Stimulated activated CD4-positive, alpha-beta T cell treated with anti-CD3 and anti-CD28 coated beads, Interleukin-2, amount 100 ng/mL, for 4 hours (primary cell): ENCODE measurements around the gene MRPL20.
"Not testable (repeated sequence)": the region's sequence is repeated elsewhere in the genome, so short reads cannot be mapped to it uniquely, and the experiment has no call there.

Experiments
- DNase-seq: peaks from one replicate; pipeline ENCODE4 v3.0.0-alpha.2; 2020; ENCODE audit warnings: low read depth

MRPL20 gene

GRCh38 chr1:1385339-1385738 is 21.8 kb downstream of the MRPL20 start:
- not testable (repeated sequence) for DNase-seq

DNA sequence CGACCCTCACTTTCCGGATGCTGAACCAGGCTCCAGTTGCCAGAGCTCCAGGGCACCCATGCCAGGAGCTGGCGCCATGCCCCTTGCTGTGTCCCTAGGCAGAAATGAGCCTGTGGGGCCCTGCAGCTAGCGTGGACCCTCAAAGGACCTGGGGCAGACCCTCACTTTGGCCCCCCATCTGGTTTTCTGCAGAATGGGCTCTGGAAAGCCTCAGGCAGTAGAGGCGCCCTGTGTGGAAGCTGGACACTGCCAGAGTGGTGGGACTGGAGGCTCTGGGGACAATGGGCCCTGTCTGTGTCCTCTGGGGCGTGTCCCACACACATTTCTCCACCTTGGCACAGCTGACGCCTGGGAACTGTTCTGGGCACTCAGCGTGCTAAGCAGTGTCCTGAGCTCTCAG is 25.8 kb downstream of the MRPL20 start:
- no peak for DNase-seq

GRCh38 chr1:1380860-1381259 is 26.2 kb downstream of the MRPL20 start:
- no peak for DNase-seq

DNA sequence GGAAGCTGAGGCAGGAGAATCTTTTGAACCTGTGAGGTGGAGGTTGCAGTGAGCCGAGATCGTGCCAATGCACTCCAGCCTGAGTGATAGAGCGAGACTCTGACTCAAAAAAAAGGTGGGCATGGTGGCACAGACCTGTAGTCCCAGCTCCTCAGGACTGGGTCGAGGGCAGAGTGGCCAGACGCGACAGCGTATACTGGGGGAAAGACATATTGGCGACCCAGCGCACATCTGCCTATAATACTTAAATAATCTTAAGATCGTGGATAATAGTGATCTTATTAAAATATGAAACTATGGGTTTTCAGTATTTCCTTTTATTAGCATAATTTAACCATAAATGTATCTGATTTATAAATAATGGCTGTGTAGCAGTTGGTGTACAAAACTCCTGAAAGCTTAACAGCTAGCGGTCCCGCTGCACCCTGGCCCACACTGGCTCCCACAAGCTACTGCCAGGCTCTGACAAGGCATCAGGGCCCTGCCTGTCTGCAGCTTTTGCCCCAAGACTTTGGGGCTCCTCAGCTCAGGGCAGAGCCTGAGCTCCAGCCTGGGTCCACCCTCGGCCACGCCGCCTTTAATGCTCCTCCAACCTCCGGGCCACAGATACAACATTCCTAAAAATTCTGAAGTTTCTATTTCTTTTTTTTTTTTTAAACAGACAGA is 29.4 kb downstream of the MRPL20 start:
- DNase-seq, result no peak

GRCh38 chr1:1376551-1377226 is 30.4 kb downstream of the MRPL20 start:
- DNase-seq, result no peak

DNA sequence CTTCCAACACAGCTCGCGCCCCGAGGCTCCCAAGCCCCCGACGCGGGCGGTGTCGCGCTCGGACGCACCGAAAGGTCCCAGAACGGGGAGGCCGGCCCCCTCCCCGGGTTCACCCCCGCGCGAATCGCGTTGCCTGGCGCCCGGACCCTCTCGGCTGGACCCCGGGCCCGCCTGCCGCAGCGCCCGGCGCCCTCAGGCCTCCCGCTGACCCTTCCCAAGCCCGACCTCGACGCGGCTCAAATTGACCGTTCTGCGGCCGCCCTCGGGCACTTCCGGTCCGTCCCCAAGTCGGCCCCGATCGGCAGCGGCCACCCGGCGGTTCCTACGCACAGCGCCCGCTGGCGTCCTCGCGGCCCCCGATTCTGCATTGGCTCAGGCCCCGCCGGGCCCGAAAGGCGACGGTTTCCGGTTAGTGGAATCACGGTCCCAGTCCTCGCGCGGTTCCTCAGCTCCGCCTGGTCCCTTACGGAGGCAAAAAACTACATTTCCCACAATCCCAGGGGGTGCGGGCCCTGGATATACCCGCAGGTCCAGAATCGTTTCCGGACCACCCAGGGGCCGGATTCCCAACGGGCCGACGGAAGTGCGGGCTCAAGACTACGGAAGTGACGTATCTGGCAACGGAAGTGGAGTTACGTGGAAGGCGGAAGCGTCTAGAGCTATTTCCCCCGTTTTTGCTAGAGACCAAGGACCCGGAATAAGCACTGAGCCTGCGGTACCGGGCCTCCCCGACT is 32.0 kb downstream of the MRPL20 start, which contains the start of gene AURKAIP1:
AURKAIP1 (minus strand) TSS at position 279 of the 734 bp plus-strand sequence. CDS start 451 bp downstream, outside the sequence.
- DNase-seq, result peak; percentile 91

GRCh38 chr1:1374589-1374928 is 32.5 kb downstream of the MRPL20 start:
- DNase-seq, result no peak

- DNase-seq, result no peak
Measured at GRCh38 chr1:1373815-1374588, 33.1 kb downstream of the MRPL20 start.

DNA sequence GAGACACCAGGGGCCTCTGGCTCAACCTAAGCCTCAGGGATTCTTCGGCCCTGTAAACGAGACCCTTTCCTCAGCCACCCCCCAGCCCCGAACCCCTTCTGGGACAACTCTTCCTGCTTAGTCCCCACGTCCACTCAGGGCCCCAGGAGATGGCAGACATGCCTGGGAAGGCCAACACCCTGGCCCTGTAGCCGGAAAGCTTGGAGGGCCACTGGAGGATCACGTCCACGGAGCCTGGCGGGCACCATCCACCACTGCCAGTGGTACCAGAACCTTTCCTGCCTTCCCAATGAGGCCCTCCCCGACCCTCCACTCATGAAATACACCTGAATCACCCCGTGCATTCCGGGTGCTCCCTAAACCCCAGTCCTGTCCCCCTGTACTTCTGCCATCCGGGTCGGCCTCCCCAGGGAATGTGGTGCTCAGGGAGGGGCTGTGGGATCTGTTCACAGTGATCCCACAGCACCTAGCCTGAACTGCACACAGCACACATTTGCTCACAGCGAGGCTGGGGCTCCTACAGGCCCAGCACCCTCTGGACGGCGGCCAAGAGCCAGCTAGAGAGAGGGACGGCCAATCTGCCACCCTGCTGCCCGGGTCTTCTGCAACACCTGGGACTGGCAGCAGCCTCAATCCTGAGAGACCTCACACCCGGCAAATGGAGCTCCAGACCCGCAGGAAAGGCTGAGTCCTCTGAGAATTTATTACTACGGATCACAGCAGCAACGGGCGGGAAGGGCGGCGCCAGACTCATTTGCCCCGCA is 33.9 kb downstream of the MRPL20 start:
- no peak for DNase-seq

DNA sequence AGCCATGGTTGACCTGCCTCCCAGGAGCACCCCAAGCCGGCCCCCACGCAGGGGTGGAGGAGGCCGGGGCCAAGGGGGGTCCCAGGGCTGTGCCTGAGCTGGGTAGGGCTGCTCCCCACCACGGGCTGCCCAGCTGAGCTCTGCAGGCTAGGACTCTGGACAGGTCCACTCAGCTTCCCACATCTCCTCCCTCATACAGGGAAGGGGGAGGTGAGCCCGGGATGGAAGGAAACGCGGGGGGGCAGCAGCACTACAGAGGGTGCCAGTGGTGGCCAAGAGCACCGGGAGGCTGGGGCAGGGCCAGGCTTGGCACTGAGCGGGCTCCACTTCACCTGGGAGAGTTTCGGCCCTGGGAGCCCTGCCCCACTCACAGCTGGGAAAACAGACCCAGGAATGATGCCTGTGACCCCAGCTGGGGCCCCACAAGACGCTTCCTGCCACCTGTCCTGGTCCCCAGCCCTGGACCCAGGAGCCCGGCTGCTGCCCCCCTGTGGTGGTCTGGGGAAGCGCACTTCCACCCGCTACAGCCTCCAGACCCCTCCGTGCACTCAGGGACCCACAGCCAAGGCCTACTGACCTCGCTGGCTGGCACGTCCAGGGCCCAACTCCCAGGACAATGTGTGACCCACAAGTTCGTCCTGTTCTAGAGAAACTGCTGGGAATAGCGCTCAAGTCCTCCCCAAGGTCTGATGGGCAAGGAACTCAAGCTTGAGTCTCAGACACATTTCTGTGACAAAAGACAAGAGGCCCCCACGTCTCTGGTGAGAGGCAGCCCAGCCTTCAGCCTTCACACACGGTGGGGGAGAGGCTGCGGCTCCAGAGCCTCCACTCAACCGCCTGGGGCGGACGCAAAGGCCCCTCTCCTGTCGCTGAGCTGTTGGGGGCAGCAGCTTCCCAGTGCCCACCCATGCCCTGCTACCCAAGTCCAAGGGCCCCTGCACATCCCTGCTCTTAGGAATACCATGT is 35.1 kb downstream of the MRPL20 start:
- DNase-seq, result peak; percentile 59

DNA sequence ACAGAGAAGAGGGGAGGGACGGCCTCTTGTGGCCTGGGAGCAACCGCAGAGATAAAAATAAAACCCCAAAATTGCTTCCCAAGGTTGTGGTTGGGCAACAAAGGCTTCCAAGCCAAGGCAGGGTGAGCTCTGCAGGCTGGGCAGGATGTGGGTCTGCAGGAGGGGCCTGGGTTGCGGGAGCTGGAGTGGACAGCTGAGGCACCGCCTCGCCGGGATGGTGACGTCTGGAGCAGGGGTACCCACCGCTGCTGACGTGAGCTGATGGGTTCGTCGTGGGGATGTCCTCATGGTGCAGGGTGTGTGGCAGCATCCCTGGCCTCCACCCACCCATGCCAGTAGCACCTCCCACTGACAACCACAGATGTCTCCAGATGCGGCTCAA is 35.7 kb downstream of the MRPL20 start:
- no peak for DNase-seq

- no peak for DNase-seq
Measured at GRCh38 chr1:1370771-1371300, 36.3 kb downstream of the MRPL20 start.

DNA sequence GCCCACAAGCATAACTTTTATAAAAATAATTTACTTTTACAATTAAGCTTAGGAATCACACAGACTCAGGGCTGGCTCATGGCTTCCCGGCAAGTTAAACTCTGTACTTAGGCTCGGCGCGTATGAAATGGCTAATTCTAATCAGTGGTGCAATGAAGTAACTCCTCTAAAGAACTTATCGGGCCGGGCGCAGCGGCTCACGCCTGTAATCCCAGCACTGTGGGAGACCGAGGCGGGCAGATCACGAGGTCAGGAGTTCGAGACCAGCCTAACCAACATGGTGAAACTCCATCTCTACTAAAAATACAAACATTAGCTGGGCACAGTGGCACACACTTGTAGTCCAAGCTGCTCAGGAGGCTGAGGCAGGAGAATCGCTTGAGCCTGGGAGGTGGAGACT is 37.0 kb downstream of the MRPL20 start:
- not testable (repeated sequence) for DNase-seq

DNA sequence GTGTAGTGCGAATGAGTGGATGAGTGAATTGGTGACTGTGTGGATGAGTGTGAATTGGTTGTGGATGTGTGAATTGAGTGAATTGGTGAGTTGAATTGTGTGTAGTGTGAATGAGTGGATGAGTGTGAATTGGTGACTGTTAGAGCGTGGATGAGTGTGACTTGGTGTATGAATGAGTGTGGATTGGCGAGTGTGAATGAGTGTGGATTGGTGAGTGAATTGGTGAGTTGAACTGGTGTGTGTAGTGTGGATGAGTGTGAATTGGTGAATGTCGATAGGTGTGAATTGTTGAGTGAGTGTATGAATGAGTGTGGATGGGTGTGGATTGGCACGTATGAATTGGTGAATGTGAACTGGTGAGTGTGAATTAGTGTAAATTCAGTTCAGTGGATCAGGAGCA is 39.8 kb downstream of the MRPL20 start:
- no peak for DNase-seq

DNA sequence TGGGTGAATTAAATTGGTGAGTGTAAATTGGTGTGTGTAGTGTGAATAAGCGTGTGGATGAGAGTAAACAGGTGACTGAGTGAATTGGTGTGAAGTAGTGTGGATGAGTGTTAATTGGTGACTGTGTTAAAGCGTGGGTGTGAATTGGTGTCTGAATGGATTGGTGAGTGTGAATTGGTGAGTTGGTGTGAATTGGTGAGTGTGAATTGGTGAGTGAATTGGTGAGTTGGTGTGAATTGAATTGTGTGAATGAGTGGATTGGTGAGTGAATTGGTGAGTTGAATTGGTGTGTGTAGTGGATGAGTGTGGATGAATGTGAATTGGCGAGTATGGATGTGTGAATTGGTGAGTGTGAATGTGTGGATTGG is 40.4 kb downstream of the MRPL20 start:
- no peak for DNase-seq

DNA sequence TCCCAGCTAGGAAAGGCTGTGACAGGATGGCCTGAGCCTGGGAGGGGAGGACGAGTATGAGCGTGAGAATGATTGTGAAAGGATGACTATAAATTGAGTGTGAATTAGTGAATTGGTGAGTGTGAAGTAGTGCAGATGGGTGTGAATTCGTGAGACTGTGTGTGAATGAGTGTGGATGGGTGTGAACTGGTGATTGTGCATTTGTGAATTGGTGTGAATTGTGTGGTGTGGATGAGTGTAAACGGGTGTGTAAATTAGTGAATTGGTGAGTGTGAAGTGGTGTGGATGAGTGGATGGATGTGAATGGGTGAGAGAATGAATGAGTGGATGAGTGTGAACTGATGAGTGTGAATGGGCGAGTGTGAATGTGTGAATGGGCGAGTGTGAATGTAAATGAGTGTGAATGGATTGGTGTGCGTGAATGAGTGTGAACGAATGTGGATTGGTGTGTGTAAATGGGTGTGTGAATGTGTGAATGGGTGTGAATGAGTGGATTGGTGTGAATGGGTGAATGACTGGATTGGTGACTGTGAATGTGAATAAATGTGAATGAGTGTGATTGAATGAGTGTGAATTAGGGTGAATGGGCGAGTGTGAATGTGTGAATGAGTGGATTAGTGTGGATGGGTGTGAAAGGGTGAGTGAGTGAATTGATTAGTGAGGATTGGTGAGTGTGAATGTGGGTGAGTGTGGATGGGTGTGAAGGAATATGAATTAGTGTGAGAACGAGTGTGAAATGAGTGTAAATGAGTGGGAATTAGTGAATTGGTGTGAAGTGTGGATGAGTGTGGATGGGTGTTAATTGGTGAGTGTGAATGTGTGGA is 41.0 kb downstream of the MRPL20 start:
- no peak for DNase-seq

DNA sequence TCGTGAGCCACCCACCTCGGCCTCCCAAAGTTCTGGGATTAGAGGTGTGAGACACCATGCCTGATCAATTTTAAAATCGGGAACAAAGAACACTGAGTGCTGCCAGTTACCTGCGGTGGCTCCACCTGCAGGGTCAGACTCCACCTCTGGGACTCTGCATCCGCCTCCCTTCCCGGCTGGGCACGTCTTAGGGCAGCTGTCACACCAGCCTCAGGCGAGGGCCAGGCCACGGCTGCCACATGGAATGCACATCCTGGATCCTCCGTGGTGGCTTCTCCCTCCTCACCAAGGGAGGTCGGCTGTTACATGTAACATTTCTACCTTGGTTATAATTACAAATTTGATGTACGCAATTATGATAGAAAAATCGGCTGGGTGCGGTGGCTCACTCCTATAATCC is 42.8 kb downstream of the MRPL20 start:
- no peak for DNase-seq

DNA sequence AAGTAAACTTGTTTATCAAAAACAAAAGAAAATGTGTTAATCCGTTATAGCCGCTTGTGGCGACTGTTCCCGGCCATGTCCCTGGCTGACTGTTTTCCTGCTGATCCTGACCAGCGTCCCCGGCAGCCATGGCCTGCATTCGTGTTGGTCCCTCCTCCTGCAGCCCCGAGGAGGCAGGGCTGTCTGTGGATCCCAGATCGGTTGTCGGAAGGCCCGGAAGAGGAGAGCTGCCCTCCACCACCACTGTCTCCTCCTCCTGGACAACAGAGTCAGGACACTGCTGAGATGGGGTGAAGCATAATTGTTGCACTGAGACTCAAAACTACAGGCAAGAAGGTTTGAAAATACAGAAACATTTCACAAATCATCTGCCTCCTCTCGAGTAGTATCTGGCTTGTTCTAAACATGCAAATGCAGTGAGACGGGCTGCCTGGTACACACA is 45.1 kb downstream of the MRPL20 start:
- DNase-seq, result no peak

- DNase-seq, result no peak
Measured at GRCh38 chr1:1361233-1361981, 45.7 kb downstream of the MRPL20 start.
